HCT116 (cell line): ENCODE results near the gene ACSS2. TPM values are rescaled to one million over a fixed set of nuclear protein-coding genes. Genes with fewer than 3 reads are reported as not detected.

Experiments used
- ATAC-seq: fragments of 200-7000 bp; cut with Tn5 transposase; 2 replicates; pipeline ENCODE4 v1.9.1; 2020; ENCODE audit warnings: mild to moderate bottlenecking, moderate library complexity
- BruUV-seq: library from RNA; stranded (reverse); fragments of 400-500 nt; replicated peaks from 2 replicates; lab custom pipeline; 2021; lab: Mats Ljungman, UMichigan
- CTCF ChIA-PET: fragments of 300-600 bp; sonication (Branson Sonifier 250); formaldehyde crosslinking; loops from one replicate; lab custom pipeline; 2021; ENCODE audit warnings: antibody characterized with exemption; lab: Charles Lee
- POLR2A ChIA-PET: fragments of 300-600, 350-600 bp; sonication (Branson Sonifier 250); formaldehyde crosslinking; loops from one replicate; lab custom pipeline; 2021; ENCODE audit warnings: antibody characterized with exemption; lab: Charles Lee
- RAD21 ChIA-PET, 2 experiments: fragments of 300-600 bp; sonication (Branson Sonifier 250); formaldehyde crosslinking; loops; one replicate each; lab custom pipeline; 2023; ENCODE audit warnings: low total read pairs in 2 of 2; ENCODE audit not compliant: uncharacterized antibody in 2 of 2, unreplicated experiment in 2 of 2, low non-redundant PET in 1 of 2; lab: Charles Lee
- DNase-seq: peaks from one replicate; pipeline ENCODE4 v3.0.0-alpha.2; 2010; ENCODE audit warnings: low read depth, low spot score
- H2AFZ ChIP-seq: fragments of 200-600 bp; shearing (Covaris generic), sonication (generic); 2 replicates; pipeline ENCODE4 v1.6.1; 2017; ENCODE audit warnings: low read depth, mixed run types, mixed read lengths, antibody characterized with exemption, low read length; ENCODE audit not compliant: poor library complexity, severe bottlenecking
- H3K27ac ChIP-seq: 2 replicates; pipeline ENCODE4 v1.5.1; 2012; ENCODE audit warnings: low read depth, low read length
- H3K27me3 ChIP-seq: fragments of 200-600 bp; sonication (generic); 2 replicates; pipeline ENCODE4 v1.6.1; 2016; ENCODE audit warnings: mixed run types, low read length, mixed read lengths; ENCODE audit not compliant: insufficient read depth
- H3K36me3 ChIP-seq, 2 experiments: fragments of 200-500 bp in 1 of 2; fragments of 200-600 bp in 1 of 2; sonication (Bioruptor generic) in 1 of 2; sonication (generic) in 1 of 2; 2 replicates each; pipeline versions ENCODE4 v1.5.1 to v1.6.1; 2014 to 2016; ENCODE audit warnings: low read length in 2 of 2, inconsistent platforms in 1 of 2, mixed read lengths in 1 of 2, mixed run types in 1 of 2; ENCODE audit not compliant: insufficient read depth in 2 of 2, control insufficient read depth in 1 of 2
- H3K4me1 ChIP-seq, 2 experiments: fragments of 200-600 bp in 1 of 2; sonication (generic) in 1 of 2; 2 replicates each; pipeline versions ENCODE4 v1.5.1 to v1.6.1; 2012 to 2017; ENCODE audit warnings: low read length in 2 of 2, inconsistent platforms in 1 of 2, mild to moderate bottlenecking in 1 of 2, mixed read lengths in 1 of 2, mixed run types in 1 of 2, moderate library complexity in 1 of 2; ENCODE audit not compliant: insufficient read depth in 2 of 2, control insufficient read depth in 1 of 2
- H3K4me2 ChIP-seq: fragments of 200-600 bp; sonication (generic); 2 replicates; pipeline ENCODE4 v1.6.1; 2017; ENCODE audit warnings: mixed run types, low read length, mixed read lengths
- H3K4me3 ChIP-seq, 2 experiments: fragments of 200-600 bp in 1 of 2; sonication (generic) in 1 of 2; replicated peaks in 1 of 2; 2 replicates each; pipeline ENCODE4 v1.5.1; 2011 to 2016; ENCODE audit warnings: low read length in 2 of 2, control low read depth in 1 of 2, low read depth in 1 of 2, mild to moderate bottlenecking in 1 of 2, mixed read lengths in 1 of 2, mixed run types in 1 of 2
- H3K79me2 ChIP-seq: fragments of 200-600 bp; sonication (generic); 2 replicates; pipeline ENCODE4 v1.6.1; 2017; ENCODE audit warnings: mild to moderate bottlenecking, mixed run types, low read length, moderate library complexity, mixed read lengths; ENCODE audit not compliant: insufficient read depth
- H3K9ac ChIP-seq: fragments of 200-600 bp; sonication (generic); 2 replicates; pipeline ENCODE4 v1.6.1; 2016; ENCODE audit warnings: low read length, mixed read lengths
- H3K9me2 ChIP-seq: fragments of 200-600 bp; sonication (generic), shearing (Covaris generic); 2 replicates; pipeline ENCODE4 v1.6.1; 2017; ENCODE audit warnings: mixed run types, mild to moderate bottlenecking, moderate library complexity; ENCODE audit not compliant: insufficient read depth
- H3K9me3 ChIP-seq, 2 experiments: fragments of 200-500 bp in 1 of 2; fragments of 200-600 bp in 1 of 2; sonication (Bioruptor generic) in 1 of 2; sonication (generic) in 1 of 2; 2 replicates each; pipeline ENCODE4 v1.6.1; 2014 to 2017; ENCODE audit warnings: low read length in 2 of 2, mixed read lengths in 2 of 2, inconsistent platforms in 1 of 2, low read depth in 1 of 2, mild to moderate bottlenecking in 1 of 2, mixed run types in 1 of 2, moderate library complexity in 1 of 2; ENCODE audit not compliant: control insufficient read depth in 1 of 2, insufficient read depth in 1 of 2
- H4K20me1 ChIP-seq: fragments of 200-600 bp; sonication (generic), shearing (Covaris generic); 2 replicates; pipeline ENCODE4 v1.6.1; 2017; ENCODE audit warnings: mixed run types, mild to moderate bottlenecking, moderate library complexity; ENCODE audit not compliant: insufficient read depth
- ATF3 ChIP-seq: IDR thresholded peaks from 2 replicates; pipeline ENCODE4 v1.6.1; 2012
- CBX3 ChIP-seq: IDR thresholded peaks from 2 replicates; pipeline ENCODE4 v1.6.1; 2012; ENCODE audit warnings: low read depth
- CEBPB ChIP-seq: IDR thresholded peaks from 2 replicates; pipeline ENCODE4 v1.6.1; 2012; ENCODE audit warnings: low read depth
- CTCF ChIP-seq, 3 experiments: fragments of 200-600 bp in 1 of 3; sonication (generic) in 1 of 3; IDR thresholded peaks in 2 of 3; conservative IDR thresholded peaks in 1 of 3; 2 replicates each; pipeline ENCODE4 v1.5.1; 2012 to 2017; ENCODE audit warnings: low read depth in 2 of 3, low read length in 2 of 3, antibody characterized with exemption in 1 of 3, borderline replicate concordance in 1 of 3, control low read depth in 1 of 3, mild to moderate bottlenecking in 1 of 3, mixed read lengths in 1 of 3, mixed run types in 1 of 3, moderate library complexity in 1 of 3; ENCODE audit not compliant: insufficient read depth in 1 of 3
- EGR1 ChIP-seq: IDR thresholded peaks from 2 replicates; pipeline ENCODE4 v1.6.1; 2012; ENCODE audit warnings: low read depth
- ELF1 ChIP-seq: IDR thresholded peaks from 2 replicates; pipeline ENCODE4 v1.6.1; 2012; ENCODE audit warnings: low read depth, borderline replicate concordance
- EZH2phosphoT487 ChIP-seq: fragments of 200-600 bp; IDR thresholded peaks from 2 replicates; pipeline ENCODE4 v1.6.1; 2018; ENCODE audit warnings: antibody characterized with exemption, borderline replicate concordance
- MAX ChIP-seq: IDR thresholded peaks from 2 replicates; pipeline ENCODE4 v1.6.1; 2012
- POLR2A ChIP-seq: IDR thresholded peaks from 2 replicates; pipeline ENCODE4 v1.7.0; 2011; ENCODE audit warnings: borderline replicate concordance; ENCODE audit not compliant: insufficient read depth, insufficient read length; ENCODE audit errors: extremely low read depth
- POLR2AphosphoS5 ChIP-seq: IDR thresholded peaks from 2 replicates; pipeline ENCODE4 v1.6.1; 2011; ENCODE audit warnings: mild to moderate bottlenecking, low read depth, low read length, moderate library complexity
- RAD21 ChIP-seq: IDR thresholded peaks from 2 replicates; pipeline ENCODE4 v1.6.1; 2012; ENCODE audit warnings: low read depth, mild to moderate bottlenecking
- REST ChIP-seq: IDR thresholded peaks from 2 replicates; pipeline ENCODE4 v1.6.1; 2012; ENCODE audit warnings: low read depth
- SP1 ChIP-seq: IDR thresholded peaks from 2 replicates; pipeline ENCODE4 v1.6.1; 2012; ENCODE audit warnings: low read depth
- ZFX ChIP-seq: fragments of 450-650 bp; IDR thresholded peaks from 2 replicates; pipeline ENCODE4 v1.6.1; 2017
- ZNF274 ChIP-seq: fragments of 200-500 bp; sonication (Bioruptor generic); IDR thresholded peaks from 2 replicates; pipeline ENCODE4 v1.6.1; 2014; ENCODE audit warnings: mild to moderate bottlenecking, low read depth, low read length, inconsistent platforms
- intact Hi-C: fragments of 100-400 bp; cut with micrococcal nuclease; formaldehyde crosslinking; loops from 2 replicates; pipeline ENCODE4 v1.10.0; 2022
- total RNA-seq: library from RNA; stranded (reverse); gene quantifications from one replicate; pipeline ENCODE4 v1.2.1, GENCODE V29; 2021; ENCODE audit not compliant: unreplicated experiment
- TF ChIP-seq, protein P1 (sequence below): IDR thresholded peaks from 2 replicates; pipeline ENCODE4 v1.6.1; 2011; ENCODE audit warnings: mild to moderate bottlenecking, low read length, moderate library complexity; ENCODE audit not compliant: insufficient replicate concordance; ENCODE audit errors: extremely low read depth

Gene ACSS2
- total RNA-seq, 1 experiment from 2014 or later = 71.7 TPM

DNA sequence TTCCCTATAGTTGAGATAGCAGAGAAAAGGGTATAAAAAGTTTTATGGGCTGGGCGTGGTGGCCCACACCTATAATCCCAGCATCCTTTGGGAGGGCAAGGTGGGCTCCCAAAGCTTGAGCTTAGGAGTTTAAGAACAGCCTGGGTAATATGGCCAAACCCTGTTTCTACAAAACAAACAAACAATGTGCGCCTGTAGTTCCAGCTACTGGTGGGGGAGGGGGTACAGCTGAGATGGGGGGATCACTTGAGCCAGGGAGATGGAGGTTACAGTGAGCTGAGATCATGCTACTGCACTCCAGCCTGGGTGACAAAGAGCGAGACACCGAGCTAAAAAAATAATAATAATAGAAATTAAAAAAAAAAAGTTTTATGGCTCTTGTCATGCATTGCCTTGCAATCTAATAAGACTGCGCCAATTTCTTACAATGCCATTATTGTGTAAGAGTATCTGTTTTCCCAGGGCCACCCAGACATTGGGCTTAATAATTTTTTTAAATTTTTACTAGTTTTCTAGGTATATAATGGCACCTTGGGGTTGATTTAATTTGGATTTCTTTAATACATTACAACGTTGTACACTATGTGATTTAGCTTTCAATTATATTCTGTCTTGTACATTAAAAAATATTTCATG is 3.9 kb downstream of the ACSS2 start:
- CTCF ChIA-PET = interaction anchor here (0.7 to 1.5 kb wide), 2 partner anchors 216 to 290 kb away, joined by 3 to 6 read pairs; no protein-coding TSS in a partner anchor
- no TSS peak for BruUV-seq

More for the DNA sequence above, 3.9 kb downstream of the ACSS2 start:
- Histone ChIP-seq H3K9me2 (no peaks in the 10 kb centered on the region), H2AFZ (no peak overlapping the region), H3K36me3 (peaks cover 0 to 7% of the 10 kb centered on the region in 2 experiments; a peak in 1 of 4 replicates), H3K4me2 (no peak overlapping the region), H4K20me1 (no peaks in the 10 kb centered on the region), H3K9ac (no peak overlapping the region), H3K27me3 (no peaks in the 10 kb centered on the region), H3K79me2 (no peaks in the 10 kb centered on the region; the same call in 1 of the 2 replicates), H3K4me1 (peaks cover 8 to 16% of the 10 kb centered on the region in 2 experiments), H3K4me3 (no peak overlapping the region), H3K27ac (no peak overlapping the region), H3K9me3 (no peaks in the 10 kb centered on the region)
- no peak for TF ChIP-seq MAX
- TF ChIP-seq RAD21 = no peak
- TF ChIP-seq ZNF274 = no peak
- no peak for TF ChIP-seq EZH2phosphoT487
- TF ChIP-seq POLR2A = no peak
- TF ChIP-seq ELF1 = no peak
- no peak for TF ChIP-seq POLR2AphosphoS5
- no peak for TF ChIP-seq REST
- no peak for TF ChIP-seq EGR1
- TF ChIP-seq ATF3 = no peak
- no peak for TF ChIP-seq CEBPB
- TF ChIP-seq CBX3 = no peak
- no peak for TF ChIP-seq ZFX
- TF ChIP-seq CTCF (IDR thresholded peaks at IDR 0.05 in 2 of 3, conservative IDR thresholded peaks at IDR 0.05 in 1 of 3; ENCODE audit: borderline replicate concordance in 1 of 3, insufficient read depth in 1 of 3, low read depth in 2 of 3, low read length in 2 of 3) = no peak
- TF ChIP-seq, protein P1, sequence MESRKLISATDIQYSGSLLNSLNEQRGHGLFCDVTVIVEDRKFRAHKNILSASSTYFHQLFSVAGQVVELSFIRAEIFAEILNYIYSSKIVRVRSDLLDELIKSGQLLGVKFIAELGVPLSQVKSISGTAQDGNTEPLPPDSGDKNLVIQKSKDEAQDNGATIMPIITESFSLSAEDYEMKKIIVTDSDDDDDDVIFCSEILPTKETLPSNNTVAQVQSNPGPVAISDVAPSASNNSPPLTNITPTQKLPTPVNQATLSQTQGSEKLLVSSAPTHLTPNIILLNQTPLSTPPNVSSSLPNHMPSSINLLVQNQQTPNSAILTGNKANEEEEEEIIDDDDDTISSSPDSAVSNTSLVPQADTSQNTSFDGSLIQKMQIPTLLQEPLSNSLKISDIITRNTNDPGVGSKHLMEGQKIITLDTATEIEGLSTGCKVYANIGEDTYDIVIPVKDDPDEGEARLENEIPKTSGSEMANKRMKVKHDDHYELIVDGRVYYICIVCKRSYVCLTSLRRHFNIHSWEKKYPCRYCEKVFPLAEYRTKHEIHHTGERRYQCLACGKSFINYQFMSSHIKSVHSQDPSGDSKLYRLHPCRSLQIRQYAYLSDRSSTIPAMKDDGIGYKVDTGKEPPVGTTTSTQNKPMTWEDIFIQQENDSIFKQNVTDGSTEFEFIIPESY = no peak
- no peak for TF ChIP-seq SP1
- DNase-seq (no peak), ATAC-seq (no peak)
- ChIA-PET POLR2A (interaction anchor here (0.6 to 0.8 kb wide), 4 partner anchors 11 to 25 kb away, joined by 3 to 5 read pairs (median 3); no protein-coding TSS in a partner anchor), RAD21 (interaction anchor here in 1 of 2 experiments (1.0 kb wide), 1 partner anchor 11 kb away, joined by 3 read pairs; no protein-coding TSS in a partner anchor)
- intact Hi-C loops = no loop called here
